Caco-2 (cell line): Measurements from ENCODE around the gene SLC22A12. TPM values are rescaled to one million over a fixed set of nuclear protein-coding genes. Genes with fewer than 3 reads are reported as not detected.

Experiments used
- BruUV-seq: library from RNA; stranded (reverse); fragments of 400-500 nt; replicated peaks from 2 replicates; lab custom pipeline; 2021; lab: Mats Ljungman, UMichigan
- CTCF ChIA-PET: fragments of 300-600 bp; sonication (Branson Sonifier 250); formaldehyde crosslinking; loops from one replicate; lab custom pipeline; 2022; ENCODE audit warnings: antibody characterized with exemption; lab: Charles Lee
- POLR2A ChIA-PET: fragments of 300-600 bp; sonication (Branson Sonifier 250); formaldehyde crosslinking; loops from one replicate; lab custom pipeline; 2022; ENCODE audit warnings: antibody characterized with exemption; lab: Charles Lee
- DNase-seq, 2 experiments: peaks; one replicate each; pipeline versions ENCODE4 v3.0.0 to v3.0.0-alpha.2; 2020 to 2022
- H3K27me3 ChIP-seq: replicated peaks from 2 replicates; pipeline ENCODE4 v1.6.0; 2011; ENCODE audit warnings: low read length; ENCODE audit not compliant: control insufficient read depth, insufficient read depth
- H3K36me3 ChIP-seq: 2 replicates; pipeline ENCODE4 v1.5.1; 2011; ENCODE audit warnings: low read length; ENCODE audit not compliant: control insufficient read depth, insufficient read depth
- H3K4me1 ChIP-seq: fragments of 250-450 bp; sonication (Bioruptor Pico); 2 replicates; pipeline ENCODE4 v1.5.1; 2020; ENCODE audit warnings: mild to moderate bottlenecking
- H3K4me3 ChIP-seq: 2 replicates; pipeline ENCODE4 v1.5.1; 2011; ENCODE audit warnings: low read depth, mild to moderate bottlenecking, control low read depth, low read length
- H3K9me3 ChIP-seq: fragments of 250-450 bp; sonication (Bioruptor Pico); 2 replicates; pipeline ENCODE4 v1.5.1; 2020; ENCODE audit warnings: mild to moderate bottlenecking, moderate library complexity
- H3K27ac Mint-ChIP-seq: one replicate; pipeline ENCODE4 v1.8.0; 2022; ENCODE audit warnings: mixed read lengths; ENCODE audit not compliant: unreplicated experiment
- H3K27me3 Mint-ChIP-seq: one replicate; pipeline ENCODE4 v1.8.0; 2022; ENCODE audit warnings: mixed read lengths; ENCODE audit not compliant: insufficient read depth, unreplicated experiment
- H3K36me3 Mint-ChIP-seq: one replicate; pipeline ENCODE4 v1.8.0; 2022; ENCODE audit warnings: mild to moderate bottlenecking, mixed read lengths; ENCODE audit not compliant: insufficient read depth, unreplicated experiment
- H3K4me1 Mint-ChIP-seq: one replicate; pipeline ENCODE4 v1.8.0; 2022; ENCODE audit warnings: low read depth, mixed read lengths; ENCODE audit not compliant: unreplicated experiment
- H3K4me3 Mint-ChIP-seq: one replicate; pipeline ENCODE4 v1.8.0; 2022; ENCODE audit warnings: mild to moderate bottlenecking, moderate library complexity, mixed read lengths; ENCODE audit not compliant: unreplicated experiment
- H3K9me3 Mint-ChIP-seq: one replicate; pipeline ENCODE4 v1.8.0; 2022; ENCODE audit warnings: mixed read lengths; ENCODE audit not compliant: unreplicated experiment
- intact Hi-C: fragments of 100-400 bp; cut with micrococcal nuclease; formaldehyde crosslinking; loops from one replicate; pipeline ENCODE4 v1.10.0; 2022; ENCODE audit not compliant: unreplicated experiment
- total RNA-seq: library from RNA; stranded (reverse); gene quantifications from 2 replicates; pipeline ENCODE4 v1.2.3, GENCODE V29; 2022
- TF ChIP-seq, protein P1 (sequence below), 2 experiments: fragments of 200-600 bp in 1 of 2; IDR thresholded peaks; 1 replicate in 1 of 2; 2 replicates in 1 of 2; pipeline versions ENCODE4 v1.5.1 to v1.8.0; 2011 to 2022; ENCODE audit warnings: antibody characterized with exemption in 1 of 2, control low read depth in 1 of 2, inconsistent platforms in 1 of 2, low read depth in 1 of 2, low read length in 1 of 2, mild to moderate bottlenecking in 1 of 2, moderate library complexity in 1 of 2; ENCODE audit not compliant: insufficient read depth in 1 of 2, severe bottlenecking in 1 of 2, unreplicated experiment in 1 of 2

Gene SLC22A12
- total RNA-seq, 1 experiment from 2014 or later: not detected

DNA sequence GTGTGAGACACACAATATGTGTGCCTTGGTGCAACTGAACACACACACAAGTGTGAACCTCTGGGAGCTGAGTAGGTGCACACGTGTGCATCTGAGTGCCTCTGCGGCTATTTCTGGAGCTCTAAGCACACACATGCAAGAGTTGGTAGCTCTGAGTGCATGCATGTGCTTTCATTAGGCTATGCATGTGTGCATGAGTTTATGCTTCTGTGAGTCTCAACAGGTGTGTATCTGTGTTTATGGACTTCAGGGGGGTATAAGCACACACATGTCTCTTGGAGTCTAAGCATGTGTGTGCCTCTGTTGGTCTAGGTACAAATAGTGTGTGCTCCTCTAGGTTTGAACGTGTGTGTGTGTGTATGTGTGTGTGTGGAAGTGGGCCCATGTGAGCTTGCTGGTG lies 25.8 kb downstream of the SLC22A12 start:
- Mint-ChIP-seq H3K4me3 (no peak overlapping the region), H3K9me3 (no peaks in the 10 kb centered on the region), H3K27ac (no peak overlapping the region), H3K4me1 (no peaks in the 10 kb centered on the region), H3K36me3 (no peaks in the 10 kb centered on the region), H3K27me3 (no peaks in the 10 kb centered on the region)
- H3K4me3 ChIP-seq: no peak overlapping the region
- ChIA-PET POLR2A (no interaction called here), CTCF (no interaction called here)
- TF ChIP-seq, protein P1, sequence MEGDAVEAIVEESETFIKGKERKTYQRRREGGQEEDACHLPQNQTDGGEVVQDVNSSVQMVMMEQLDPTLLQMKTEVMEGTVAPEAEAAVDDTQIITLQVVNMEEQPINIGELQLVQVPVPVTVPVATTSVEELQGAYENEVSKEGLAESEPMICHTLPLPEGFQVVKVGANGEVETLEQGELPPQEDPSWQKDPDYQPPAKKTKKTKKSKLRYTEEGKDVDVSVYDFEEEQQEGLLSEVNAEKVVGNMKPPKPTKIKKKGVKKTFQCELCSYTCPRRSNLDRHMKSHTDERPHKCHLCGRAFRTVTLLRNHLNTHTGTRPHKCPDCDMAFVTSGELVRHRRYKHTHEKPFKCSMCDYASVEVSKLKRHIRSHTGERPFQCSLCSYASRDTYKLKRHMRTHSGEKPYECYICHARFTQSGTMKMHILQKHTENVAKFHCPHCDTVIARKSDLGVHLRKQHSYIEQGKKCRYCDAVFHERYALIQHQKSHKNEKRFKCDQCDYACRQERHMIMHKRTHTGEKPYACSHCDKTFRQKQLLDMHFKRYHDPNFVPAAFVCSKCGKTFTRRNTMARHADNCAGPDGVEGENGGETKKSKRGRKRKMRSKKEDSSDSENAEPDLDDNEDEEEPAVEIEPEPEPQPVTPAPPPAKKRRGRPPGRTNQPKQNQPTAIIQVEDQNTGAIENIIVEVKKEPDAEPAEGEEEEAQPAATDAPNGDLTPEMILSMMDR (IDR thresholded peaks at IDR 0.05; ENCODE audit: insufficient read depth in 1 of 2, low read depth in 1 of 2, low read length in 1 of 2, severe bottlenecking in 1 of 2, unreplicated experiment in 1 of 2): no peak
- no TSS peak for BruUV-seq
- no peak for DNase-seq
- intact Hi-C loops: no loop called here
- H3K36me3 ChIP-seq: no peaks in the 10 kb centered on the region
- no peaks in the 10 kb centered on the region for H3K4me1 ChIP-seq
- H3K27me3 ChIP-seq: no peaks in the 10 kb centered on the region
- H3K9me3 ChIP-seq: no peaks in the 10 kb centered on the region

DNA sequence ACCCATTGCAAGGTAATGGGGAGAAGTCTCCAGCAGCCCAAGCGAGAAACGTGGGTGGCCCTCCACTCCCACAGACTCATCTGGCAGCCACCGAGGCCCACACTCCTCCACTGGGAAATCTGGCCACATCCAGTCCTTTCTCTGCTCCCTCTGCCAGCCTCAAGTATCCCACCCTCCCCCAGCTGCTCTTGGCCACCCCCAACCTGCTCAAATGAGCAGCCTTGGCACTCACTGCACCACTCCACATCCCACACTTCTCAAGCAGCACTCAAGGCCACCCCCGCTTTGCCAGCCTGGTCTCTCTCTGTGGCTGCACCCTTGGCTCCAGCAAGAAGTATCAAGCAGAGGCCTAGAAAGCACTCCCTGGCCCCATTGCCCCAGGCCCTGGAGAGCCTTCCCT lies 28.2 kb downstream of the SLC22A12 start:
- Mint-ChIP-seq H3K4me3 (no peak overlapping the region), H3K4me1 (no peaks in the 10 kb centered on the region), H3K27me3 (no peaks in the 10 kb centered on the region), H3K27ac (no peak overlapping the region), H3K36me3 (no peaks in the 10 kb centered on the region), H3K9me3 (no peaks in the 10 kb centered on the region)
- Histone ChIP-seq H3K4me1 (no peaks in the 10 kb centered on the region), H3K36me3 (no peaks in the 10 kb centered on the region), H3K27me3 (no peaks in the 10 kb centered on the region), H3K9me3 (no peaks in the 10 kb centered on the region), H3K4me3 (no peak overlapping the region)
- TF ChIP-seq, protein P1 (IDR thresholded peaks at IDR 0.05; ENCODE audit: insufficient read depth in 1 of 2, low read depth in 1 of 2, low read length in 1 of 2, severe bottlenecking in 1 of 2, unreplicated experiment in 1 of 2): no peak
- BruUV-seq: no TSS peak
- DNase-seq: no peak
- CTCF ChIA-PET: no interaction called here
- intact Hi-C loops: no loop called here
- POLR2A ChIA-PET: no interaction called here

DNA sequence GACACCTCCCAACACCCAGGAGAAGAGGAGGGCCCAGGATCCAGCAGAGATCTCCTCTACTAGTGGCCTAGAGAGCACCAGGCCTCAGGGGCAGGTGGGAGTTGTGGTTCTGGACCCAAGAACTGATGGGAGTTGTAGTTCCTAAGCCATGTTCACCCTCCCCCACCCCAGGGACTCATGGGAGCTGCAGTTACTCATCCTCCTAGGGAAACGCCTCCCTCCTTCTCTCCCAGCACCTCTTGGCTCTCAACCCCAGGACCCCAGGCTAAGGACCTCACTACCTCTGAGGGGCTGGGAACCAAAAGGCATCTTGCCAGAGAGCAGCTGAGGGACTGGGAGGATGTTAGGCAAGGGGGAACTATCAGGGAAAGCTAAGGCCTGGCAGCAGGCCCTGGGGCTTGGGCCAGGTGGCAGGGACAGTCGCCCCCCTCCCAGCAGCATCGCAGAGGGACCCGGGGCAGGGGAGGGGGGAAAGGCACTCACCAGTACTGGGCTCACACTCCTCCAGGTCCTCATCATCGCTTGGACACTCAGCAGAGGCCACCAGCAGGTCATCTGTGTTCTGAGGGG lies 28.9 kb downstream of the SLC22A12 start:
- H3K27ac Mint-ChIP-seq: no peak overlapping the region
- TF ChIP-seq, protein P1 (IDR thresholded peaks at IDR 0.05; ENCODE audit: insufficient read depth in 1 of 2, low read depth in 1 of 2, low read length in 1 of 2, severe bottlenecking in 1 of 2, unreplicated experiment in 1 of 2): no peak
- H3K4me3 Mint-ChIP-seq: no peak overlapping the region
- DNase-seq: no peak
- ChIA-PET CTCF (interaction anchor here (0.6 kb wide), 1 partner anchor 194 kb away, joined by 6 read pairs; no protein-coding TSS in a partner anchor), POLR2A (no interaction called here)
- intact Hi-C loops: no loop called here
- no peaks in the 10 kb centered on the region for H3K9me3 ChIP-seq
- H3K36me3 Mint-ChIP-seq: no peaks in the 10 kb centered on the region
- H3K4me1 ChIP-seq: no peaks in the 10 kb centered on the region
- no TSS peak for BruUV-seq
- no peaks in the 10 kb centered on the region for H3K36me3 ChIP-seq
- H3K27me3 Mint-ChIP-seq: no peaks in the 10 kb centered on the region
- no peak overlapping the region for H3K4me3 ChIP-seq
- H3K27me3 ChIP-seq: no peaks in the 10 kb centered on the region
- H3K4me1 Mint-ChIP-seq: no peaks in the 10 kb centered on the region
- no peaks in the 10 kb centered on the region for H3K9me3 Mint-ChIP-seq
